Right kidney (tissue), 1 donor: ENCODE results near the gene STH.
"Not testable (repeated sequence)": the region's sequence is repeated elsewhere in the genome, so short reads cannot be mapped to it uniquely, and the experiment has no call there.

Source experiments
- DNase-seq: peaks from one replicate; pipeline ENCODE4 v3.0.0-alpha.2; 2016

Gene STH

DNA sequence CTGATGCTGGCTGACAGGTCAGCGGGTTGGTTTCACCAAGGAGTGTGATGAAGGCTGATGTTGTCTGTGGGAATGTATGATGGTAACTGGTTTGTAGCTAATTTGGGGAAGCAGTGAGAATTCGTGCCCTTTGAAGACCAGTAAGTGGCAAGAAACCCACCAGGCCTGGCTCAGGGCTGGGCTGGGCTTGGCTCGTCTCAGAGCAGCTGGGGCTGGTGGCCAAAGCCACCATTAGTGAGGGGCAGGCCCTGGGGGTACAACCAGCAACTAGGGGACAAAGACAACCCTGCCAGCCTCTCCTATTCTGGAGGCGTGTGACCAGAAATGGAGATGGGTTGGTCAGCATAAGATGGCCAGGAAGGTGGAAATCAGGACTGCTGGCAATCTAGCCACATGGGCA lies 13.0 kb upstream of the STH start:
- DNase-seq: no peak

DNA sequence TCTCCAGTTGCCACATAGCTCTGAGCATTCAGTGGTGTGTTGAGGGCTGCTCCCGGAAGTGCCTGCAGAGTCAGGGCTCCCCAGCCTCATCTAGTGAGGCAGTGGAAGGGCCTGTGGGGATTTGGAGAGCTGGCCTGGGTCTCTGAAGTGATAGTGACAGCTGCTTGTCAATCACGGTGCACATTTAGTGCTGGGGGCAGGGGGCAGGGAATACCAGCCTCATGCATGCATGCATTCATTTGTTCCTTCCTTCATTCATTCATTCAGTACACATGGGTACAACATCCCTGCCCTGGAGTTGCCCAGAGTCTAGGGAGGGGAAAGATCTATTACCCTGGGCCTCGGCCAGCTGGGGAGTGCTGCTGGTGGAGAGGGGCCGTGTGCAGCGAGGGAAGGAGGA lies 11.3 kb upstream of the STH start:
- DNase-seq: no peak

DNA sequence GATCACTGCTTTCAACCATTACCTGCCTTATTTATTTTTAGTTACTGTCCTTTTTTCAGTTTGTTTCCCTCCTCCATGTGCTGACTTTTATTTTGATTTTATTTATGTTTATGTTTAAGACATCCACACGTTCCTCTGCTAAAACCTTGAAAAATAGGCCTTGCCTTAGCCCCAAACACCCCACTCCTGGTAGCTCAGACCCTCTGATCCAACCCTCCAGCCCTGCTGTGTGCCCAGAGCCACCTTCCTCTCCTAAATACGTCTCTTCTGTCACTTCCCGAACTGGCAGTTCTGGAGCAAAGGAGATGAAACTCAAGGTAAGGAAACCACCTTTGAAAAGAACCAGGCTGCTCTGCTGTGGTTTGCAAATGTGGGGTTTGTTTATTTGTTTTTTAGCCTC lies 9.3 kb upstream of the STH start:
- DNase-seq: no peak

DNA sequence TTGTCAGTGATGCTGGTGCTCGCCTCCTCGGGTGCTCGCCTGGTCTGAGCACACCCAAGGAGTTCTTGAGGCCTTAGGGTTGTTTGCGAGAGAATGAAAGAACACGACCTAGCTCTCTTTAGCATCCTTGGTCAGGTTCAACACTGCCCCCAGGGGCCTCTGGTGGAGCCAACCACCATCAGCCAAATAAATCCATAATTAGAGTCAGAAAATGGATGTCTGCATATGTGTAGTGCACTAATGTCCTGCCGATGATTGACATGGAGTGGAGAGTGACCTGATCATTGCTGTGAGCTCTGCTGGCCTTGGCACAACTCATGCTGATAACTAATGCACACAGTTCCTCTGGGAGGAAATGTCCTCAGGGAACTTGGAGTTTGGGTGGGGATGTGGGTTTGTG lies 8.2 kb upstream of the STH start:
- DNase-seq: no peak

DNA sequence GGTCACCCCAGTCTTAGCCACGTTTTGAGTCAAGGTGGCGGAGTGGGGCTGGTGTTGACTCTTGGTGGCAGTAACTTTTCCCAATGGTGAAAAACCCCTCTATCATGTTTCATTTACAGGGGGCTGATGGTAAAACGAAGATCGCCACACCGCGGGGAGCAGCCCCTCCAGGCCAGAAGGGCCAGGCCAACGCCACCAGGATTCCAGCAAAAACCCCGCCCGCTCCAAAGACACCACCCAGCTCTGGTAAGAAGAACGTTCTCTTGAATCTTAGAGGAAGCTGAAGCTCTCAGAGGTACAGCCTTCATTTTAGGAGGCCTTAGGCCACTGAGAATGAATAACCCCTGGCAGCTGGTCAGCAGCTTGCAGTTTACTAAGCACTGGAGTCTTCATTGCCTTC lies 7.7 kb upstream of the STH start:
- no peak for DNase-seq

DNA sequence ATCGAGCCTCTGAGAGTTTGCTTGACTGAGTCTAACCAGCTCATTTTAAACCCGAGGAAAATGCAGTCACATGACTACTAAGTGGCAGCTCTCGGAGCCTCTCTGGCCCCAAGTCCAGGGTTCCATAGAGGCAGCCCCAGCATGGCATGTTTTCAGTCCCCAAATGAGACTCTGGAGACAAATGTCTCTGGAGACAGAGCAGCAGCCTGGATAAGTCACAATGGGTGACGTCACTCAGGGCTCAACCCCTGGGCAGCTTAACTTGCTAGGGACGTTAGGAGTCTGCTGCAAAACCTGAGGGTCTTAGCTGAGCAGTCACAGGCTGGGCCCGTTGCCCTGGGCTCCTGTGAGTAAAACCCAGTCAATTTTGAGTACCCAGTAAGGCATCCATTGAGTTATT lies 6.9 kb upstream of the STH start:
- DNase-seq: no peak

DNA sequence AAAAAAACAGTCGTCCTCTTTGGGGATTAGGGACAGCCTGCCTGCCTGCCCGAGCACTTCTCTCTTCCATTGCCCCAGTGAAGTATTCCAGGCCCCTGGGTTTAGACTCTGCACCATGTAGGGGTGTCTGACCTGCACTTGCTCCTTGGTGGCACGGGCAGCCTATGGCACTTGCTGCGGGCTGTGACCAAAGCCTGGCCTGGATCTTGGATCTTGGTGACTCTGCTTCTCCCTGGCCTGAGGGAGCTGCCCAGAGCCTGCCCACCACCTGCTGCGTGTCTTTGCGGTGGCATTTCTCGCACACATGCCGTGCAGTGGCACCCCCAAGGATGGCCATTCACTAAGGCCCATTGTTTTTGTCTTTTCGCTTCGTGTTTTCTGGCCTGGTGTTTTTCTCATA lies 6.1 kb upstream of the STH start:
- no peak for DNase-seq

DNA sequence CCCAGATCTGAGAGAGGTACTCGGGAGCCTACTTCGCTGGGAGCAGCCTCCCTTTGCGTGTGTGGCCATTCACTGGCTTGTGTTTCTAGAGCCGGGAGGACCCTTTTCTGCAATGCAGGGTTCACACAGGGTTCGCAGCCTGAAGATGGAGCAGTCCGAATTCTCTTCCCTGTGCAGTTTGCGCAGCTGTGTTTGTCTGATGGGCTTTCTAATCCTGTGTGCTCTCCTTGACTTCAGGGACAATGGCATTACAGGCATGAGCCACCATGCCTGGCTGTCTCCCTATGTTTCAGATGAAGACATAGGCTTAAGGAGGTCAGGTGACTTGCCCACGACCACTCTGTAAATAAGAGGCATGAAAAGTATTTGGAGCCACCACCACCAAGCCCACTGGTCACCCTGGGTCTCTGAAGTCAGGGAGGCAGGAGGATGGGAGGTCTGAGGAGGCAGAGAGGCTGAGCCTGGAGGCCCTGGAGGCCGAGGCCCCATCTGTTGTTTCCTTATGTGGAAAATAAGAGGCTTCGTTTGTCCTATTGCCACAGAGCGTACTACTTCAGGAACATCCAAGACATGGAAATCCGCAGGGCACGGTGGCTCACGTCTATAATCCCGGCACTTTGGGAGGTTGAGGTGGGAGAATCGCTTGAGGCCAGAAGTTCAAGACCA lies 5.0 kb upstream of the STH start:
- DNase-seq: no peak

DNA sequence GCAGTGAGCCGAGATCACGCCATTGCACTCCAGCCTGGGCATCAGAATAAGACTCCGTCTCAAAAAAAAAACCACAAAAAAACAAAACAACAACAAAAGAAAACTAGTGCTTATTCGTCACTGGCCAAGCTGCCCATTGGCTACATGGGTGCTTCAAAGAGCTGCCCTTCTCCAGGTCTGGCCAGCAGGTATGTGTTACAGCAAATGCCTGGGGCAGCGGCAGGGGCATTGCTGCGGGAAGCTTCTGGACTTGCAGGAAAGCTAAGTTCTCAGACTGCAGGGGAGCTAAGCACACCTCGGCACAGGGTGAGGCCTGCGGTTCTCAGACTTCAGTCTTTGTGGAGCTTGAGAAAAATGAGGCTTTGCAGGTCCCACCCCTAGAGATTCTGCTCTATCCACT lies 4.1 kb upstream of the STH start:
- DNase-seq: no peak

DNA sequence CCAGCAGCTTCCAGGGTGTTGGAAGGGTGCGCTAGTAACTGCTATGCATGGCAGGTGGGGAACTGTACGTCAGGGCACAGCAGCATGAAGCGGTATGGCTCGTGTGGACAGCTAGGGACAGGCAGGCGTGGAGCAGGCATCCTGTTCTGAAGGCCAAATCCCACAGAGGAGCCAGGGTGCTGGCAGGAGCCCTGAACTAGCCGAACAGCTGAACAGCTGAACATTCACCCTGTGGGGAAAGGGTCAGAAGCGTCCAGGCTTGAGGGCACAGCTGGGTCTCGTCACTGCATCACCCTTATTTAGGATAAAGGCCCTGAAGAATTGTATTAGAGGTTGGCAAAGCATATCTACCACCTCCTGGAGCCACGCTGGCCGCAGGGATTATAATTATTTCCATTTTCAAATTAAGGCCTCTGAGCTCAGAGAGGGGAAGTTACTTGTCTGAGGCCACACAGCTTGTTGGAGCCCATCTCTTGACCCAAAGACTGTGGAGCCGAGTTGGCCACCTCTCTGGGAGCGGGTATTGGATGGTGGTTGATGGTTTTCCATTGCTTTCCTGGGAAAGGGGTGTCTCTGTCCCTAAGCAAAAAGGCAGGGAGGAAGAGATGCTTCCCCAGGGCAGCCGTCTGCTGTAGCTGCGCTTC lies 3.3 kb upstream of the STH start:
- DNase-seq: no peak

DNA sequence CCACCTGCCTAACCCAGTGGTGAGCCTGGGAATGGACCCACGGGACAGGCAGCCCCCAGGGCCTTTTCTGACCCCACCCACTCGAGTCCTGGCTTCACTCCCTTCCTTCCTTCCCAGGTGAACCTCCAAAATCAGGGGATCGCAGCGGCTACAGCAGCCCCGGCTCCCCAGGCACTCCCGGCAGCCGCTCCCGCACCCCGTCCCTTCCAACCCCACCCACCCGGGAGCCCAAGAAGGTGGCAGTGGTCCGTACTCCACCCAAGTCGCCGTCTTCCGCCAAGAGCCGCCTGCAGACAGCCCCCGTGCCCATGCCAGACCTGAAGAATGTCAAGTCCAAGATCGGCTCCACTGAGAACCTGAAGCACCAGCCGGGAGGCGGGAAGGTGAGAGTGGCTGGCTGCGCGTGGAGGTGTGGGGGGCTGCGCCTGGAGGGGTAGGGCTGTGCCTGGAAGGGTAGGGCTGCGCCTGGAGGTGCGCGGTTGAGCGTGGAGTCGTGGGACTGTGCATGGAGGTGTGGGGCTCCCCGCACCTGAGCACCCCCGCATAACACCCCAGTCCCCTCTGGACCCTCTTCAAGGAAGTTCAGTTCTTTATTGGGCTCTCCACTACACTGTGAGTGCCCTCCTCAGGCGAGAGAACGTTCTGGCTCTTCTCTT lies 2.6 kb upstream of the STH start:
- DNase-seq: no peak

DNA sequence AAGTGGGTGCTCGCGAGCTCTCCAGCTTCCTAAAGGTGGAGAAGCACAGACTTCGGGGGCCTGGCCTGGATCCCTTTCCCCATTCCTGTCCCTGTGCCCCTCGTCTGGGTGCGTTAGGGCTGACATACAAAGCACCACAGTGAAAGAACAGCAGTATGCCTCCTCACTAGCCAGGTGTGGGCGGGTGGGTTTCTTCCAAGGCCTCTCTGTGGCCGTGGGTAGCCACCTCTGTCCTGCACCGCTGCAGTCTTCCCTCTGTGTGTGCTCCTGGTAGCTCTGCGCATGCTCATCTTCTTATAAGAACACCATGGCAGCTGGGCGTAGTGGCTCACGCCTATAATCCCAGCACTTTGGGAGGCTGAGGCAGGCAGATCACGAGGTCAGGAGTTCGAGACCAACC lies 1.9 kb upstream of the STH start:
- DNase-seq: no peak

DNA sequence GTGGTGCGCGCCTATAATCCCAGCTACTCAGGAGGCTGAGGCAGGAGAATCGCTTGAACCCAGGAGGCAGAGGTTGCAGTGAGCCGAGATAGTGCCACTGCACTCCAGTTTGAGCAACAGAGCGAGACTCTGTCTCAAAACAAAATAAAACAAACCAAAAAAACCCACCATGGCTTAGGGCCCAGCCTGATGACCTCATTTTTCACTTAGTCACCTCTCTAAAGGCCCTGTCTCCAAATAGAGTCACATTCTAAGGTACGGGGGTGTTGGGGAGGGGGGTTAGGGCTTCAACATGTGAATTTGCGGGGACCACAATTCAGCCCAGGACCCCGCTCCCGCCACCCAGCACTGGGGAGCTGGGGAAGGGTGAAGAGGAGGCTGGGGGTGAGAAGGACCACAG lies 1.4 kb upstream of the STH start:
- DNase-seq: no peak

DNA sequence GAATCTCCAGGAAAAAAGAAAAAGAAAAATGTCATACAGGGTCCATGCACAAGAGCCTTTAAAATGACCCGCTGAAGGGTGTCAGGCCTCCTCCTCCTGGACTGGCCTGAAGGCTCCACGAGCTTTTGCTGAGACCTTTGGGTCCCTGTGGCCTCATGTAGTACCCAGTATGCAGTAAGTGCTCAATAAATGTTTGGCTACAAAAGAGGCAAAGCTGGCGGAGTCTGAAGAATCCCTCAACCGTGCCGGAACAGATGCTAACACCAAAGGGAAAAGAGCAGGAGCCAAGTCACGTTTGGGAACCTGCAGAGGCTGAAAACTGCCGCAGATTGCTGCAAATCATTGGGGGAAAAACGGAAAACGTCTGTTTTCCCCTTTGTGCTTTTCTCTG lies 845 bp downstream of the STH start:
- DNase-seq: no peak

DNA sequence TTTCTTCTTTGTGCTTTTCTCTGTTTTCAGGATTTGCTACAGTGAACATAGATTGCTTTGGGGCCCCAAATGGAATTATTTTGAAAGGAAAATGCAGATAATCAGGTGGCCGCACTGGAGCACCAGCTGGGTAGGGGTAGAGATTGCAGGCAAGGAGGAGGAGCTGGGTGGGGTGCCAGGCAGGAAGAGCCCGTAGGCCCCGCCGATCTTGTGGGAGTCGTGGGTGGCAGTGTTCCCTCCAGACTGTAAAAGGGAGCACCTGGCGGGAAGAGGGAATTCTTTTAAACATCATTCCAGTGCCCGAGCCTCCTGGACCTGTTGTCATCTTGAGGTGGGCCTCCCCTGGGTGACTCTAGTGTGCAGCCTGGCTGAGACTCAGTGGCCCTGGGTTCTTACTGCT lies 1.2 kb downstream of the STH start:
- DNase-seq: no peak

DNA sequence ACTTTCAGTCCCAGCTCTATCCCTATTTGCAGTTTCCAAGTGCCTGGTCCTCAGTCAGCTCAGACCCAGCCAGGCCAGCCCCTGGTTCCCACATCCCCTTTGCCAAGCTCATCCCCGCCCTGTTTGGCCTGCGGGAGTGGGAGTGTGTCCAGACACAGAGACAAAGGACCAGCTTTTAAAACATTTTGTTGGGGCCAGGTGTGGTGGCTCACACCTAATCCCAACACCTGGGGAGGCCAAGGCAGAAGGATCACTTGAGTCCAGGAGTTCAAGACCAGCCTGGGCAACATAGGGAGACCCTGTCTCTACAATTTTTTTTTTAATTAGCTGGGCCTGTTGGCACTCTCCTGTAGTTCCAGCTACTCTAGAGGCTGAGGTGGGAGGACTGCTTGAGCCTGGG lies 1.7 kb downstream of the STH start:
- DNase-seq: no peak

DNA sequence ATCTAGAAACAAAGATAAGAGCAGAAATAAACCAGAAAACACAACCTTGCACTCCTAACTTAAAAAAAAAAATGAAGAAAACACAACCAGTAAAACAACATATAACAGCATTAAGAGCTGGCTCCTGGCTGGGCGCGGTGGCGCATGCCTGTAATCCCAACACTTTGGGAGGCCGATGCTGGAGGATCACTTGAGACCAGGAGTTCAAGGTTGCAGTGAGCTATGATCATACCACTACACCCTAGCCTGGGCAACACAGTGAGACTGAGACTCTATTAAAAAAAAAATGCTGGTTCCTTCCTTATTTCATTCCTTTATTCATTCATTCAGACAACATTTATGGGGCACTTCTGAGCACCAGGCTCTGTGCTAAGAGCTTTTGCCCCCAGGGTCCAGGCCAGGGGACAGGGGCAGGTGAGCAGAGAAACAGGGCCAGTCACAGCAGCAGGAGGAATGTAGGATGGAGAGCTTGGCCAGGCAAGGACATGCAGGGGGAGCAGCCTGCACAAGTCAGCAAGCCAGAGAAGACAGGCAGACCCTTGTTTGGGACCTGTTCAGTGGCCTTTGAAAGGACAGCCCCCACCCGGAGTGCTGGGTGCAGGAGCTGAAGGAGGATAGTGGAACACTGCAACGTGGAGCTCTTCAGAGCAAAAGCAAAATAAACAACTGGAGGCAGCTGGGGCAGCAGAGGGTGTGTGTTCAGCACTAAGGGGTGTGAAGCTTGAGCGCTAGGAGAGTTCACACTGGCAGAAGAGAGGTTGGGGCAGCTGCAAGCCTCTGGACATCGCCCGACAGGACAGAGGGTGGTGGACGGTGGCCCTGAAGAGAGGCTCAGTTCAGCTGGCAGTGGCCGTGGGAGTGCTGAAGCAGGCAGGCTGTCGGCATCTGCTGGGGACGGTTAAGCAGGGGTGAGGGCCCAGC lies 2.6 kb downstream of the STH start:
- no peak for DNase-seq

DNA sequence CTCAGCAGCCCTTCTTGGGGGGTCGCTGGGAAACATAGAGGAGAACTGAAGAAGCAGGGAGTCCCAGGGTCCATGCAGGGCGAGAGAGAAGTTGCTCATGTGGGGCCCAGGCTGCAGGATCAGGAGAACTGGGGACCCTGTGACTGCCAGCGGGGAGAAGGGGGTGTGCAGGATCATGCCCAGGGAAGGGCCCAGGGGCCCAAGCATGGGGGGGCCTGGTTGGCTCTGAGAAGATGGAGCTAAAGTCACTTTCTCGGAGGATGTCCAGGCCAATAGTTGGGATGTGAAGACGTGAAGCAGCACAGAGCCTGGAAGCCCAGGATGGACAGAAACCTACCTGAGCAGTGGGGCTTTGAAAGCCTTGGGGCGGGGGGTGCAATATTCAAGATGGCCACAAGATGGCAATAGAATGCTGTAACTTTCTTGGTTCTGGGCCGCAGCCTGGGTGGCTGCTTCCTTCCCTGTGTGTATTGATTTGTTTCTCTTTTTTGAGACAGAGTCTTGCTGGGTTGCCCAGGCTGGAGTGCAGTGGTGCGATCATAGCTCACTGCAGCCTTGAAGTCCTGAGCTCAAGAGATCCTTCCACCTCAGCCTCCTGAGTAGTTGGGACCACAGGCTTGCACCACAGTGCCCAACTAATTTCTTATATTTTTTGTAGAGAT lies 3.4 kb downstream of the STH start:
- DNase-seq: peak; percentile 68

DNA sequence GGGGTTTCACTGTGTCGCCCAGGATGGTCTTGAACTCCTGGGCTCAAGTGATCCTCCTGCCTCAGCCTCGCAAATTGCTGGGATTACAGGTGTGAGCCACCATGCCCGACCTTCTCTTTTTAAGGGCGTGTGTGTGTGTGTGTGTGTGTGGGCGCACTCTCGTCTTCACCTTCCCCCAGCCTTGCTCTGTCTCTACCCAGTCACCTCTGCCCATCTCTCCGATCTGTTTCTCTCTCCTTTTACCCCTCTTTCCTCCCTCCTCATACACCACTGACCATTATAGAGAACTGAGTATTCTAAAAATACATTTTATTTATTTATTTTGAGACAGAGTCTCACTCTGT lies 3.9 kb downstream of the STH start:
- DNase-seq: no peak

DNA sequence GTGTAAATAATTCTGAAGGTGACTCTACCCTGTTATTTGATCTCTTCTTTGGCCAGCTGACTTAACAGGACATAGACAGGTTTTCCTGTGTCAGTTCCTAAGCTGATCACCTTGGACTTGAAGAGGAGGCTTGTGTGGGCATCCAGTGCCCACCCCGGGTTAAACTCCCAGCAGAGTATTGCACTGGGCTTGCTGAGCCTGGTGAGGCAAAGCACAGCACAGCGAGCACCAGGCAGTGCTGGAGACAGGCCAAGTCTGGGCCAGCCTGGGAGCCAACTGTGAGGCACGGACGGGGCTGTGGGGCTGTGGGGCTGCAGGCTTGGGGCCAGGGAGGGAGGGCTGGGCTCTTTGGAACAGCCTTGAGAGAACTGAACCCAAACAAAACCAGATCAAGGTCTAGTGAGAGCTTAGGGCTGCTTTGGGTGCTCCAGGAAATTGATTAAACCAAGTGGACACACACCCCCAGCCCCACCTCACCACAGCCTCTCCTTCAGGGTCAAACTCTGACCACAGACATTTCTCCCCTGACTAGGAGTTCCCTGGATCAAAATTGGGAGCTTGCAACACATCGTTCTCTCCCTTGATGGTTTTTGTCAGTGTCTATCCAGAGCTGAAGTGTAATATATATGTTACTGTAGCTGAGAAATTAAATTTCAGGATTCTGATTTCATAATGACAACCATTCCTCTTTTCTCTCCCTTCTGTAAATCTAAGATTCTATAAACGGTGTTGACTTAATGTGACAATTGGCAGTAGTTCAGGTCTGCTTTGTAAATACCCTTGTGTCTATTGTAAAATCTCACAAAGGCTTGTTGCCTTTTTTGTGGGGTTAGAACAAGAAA lies 5.1 kb downstream of the STH start:
- DNase-seq: no peak

DNA sequence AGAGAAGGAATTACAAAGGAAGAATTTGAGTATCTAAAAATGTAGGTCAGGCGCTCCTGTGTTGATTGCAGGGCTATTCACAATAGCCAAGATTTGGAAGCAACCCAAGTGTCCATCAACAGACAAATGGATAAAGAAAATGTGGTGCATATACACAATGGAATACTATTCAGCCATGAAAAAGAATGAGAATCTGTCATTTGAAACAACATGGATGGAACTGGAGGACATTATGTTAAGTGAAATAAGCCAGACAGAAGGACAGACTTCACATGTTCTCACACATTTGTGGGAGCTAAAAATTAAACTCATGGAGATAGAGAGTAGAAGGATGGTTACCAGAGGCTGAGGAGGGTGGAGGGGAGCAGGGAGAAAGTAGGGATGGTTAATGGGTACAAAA lies 7.0 kb downstream of the STH start:
- not testable (repeated sequence) for DNase-seq

DNA sequence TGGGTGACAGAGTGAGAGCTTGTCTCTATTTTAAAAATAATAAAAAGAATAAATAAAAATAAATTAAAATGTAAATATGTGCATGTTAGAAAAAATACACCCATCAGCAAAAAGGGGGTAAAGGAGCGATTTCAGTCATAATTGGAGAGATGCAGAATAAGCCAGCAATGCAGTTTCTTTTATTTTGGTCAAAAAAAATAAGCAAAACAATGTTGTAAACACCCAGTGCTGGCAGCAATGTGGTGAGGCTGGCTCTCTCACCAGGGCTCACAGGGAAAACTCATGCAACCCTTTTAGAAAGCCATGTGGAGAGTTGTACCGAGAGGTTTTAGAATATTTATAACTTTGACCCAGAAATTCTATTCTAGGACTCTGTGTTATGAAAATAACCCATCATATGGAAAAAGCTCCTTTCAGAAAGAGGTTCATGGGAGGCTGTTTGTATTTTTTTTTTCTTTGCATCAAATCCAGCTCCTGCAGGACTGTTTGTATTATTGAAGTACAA lies 8.5 kb downstream of the STH start:
- DNase-seq: no peak
